ENCODE data around the gene STX18. TPM values are rescaled to one million over a fixed set of nuclear protein-coding genes. Genes with fewer than 3 reads are reported as not detected.

The STX18 gene
- total RNA-seq, 4 donors from 2014 or later, result 16.1 to 41.9 (median 20.5) TPM

GRCh38 chr4:4432341-4433125 lies 109.3 kb downstream of the STX18 start:
- Histone ChIP-seq H3K4me3 (no peak overlapping the region), H3K9me3 (no peaks in the 10 kb centered on the region), H3K27ac (no peak overlapping the region), H3K36me3 (peaks cover 45% of the 10 kb centered on the region), H3K27me3 (no peaks in the 10 kb centered on the region), H3K4me1 (no peaks in the 10 kb centered on the region)
- TF ChIP-seq CTCF (IDR thresholded peaks at IDR 0.05) (no peak), POLR2A (IDR thresholded peaks at IDR 0.05) (no peak), EP300 (IDR thresholded peaks at IDR 0.05) (no peak), POLR2AphosphoS5 (IDR thresholded peaks at IDR 0.05) (no peak)
- DNase-seq (ENCODE audit: low spot score in 2 of 2), result no peak
- WGBS, result 93% methylated on average over 8 of the region's 11 CpGs

- H3K4me3 ChIP-seq, result no peak overlapping the region
- TF ChIP-seq POLR2AphosphoS5 (IDR thresholded peaks at IDR 0.05), result no peak
- peak; percentile 7 to 61 for TF ChIP-seq CTCF (IDR thresholded peaks at IDR 0.05)
- no peaks in the 10 kb centered on the region for H3K4me1 ChIP-seq
- DNase-seq (ENCODE audit: low spot score in 2 of 2), result no peak
- H3K9me3 ChIP-seq, result no peaks in the 10 kb centered on the region
- H3K27ac ChIP-seq, result no peak overlapping the region
- H3K27me3 ChIP-seq, result no peaks in the 10 kb centered on the region
- WGBS, result 73% methylated on average over 7 of the region's 7 CpGs
- peaks cover 39% of the 10 kb centered on the region for H3K36me3 ChIP-seq
Measured at GRCh38 chr4:4430492-4431195, 111.2 kb downstream of the STX18 start.

- no peak overlapping the region for H3K4me3 ChIP-seq
- WGBS, result 91% methylated on average over 10 of the region's 10 CpGs
- H3K4me1 ChIP-seq, result no peaks in the 10 kb centered on the region
- no peak overlapping the region for H3K27ac ChIP-seq
- TF ChIP-seq CTCF (IDR thresholded peaks at IDR 0.05) (no peak), POLR2A (IDR thresholded peaks at IDR 0.05) (no peak), POLR2AphosphoS5 (IDR thresholded peaks at IDR 0.05) (no peak), EP300 (IDR thresholded peaks at IDR 0.05) (no peak)
- H3K27me3 ChIP-seq, result no peaks in the 10 kb centered on the region
- H3K9me3 ChIP-seq, result no peaks in the 10 kb centered on the region
- peaks cover 35% of the 10 kb centered on the region for H3K36me3 ChIP-seq
- no peak for DNase-seq (ENCODE audit: low spot score in 2 of 2)
Measured at GRCh38 chr4:4428966-4429875, 112.6 kb downstream of the STX18 start.

GRCh38 chr4:4427886-4428285 lies 114.0 kb downstream of the STX18 start:
- Histone ChIP-seq H3K9me3 (no peaks in the 10 kb centered on the region), H3K27me3 (no peaks in the 10 kb centered on the region), H3K4me3 (no peak overlapping the region), H3K4me1 (no peaks in the 10 kb centered on the region), H3K27ac (no peak overlapping the region), H3K36me3 (peaks cover 38% of the 10 kb centered on the region)
- TF ChIP-seq CTCF (IDR thresholded peaks at IDR 0.05) (no peak), POLR2AphosphoS5 (IDR thresholded peaks at IDR 0.05) (no peak), EP300 (IDR thresholded peaks at IDR 0.05) (no peak), POLR2A (IDR thresholded peaks at IDR 0.05) (no peak)
- no peak for DNase-seq (ENCODE audit: low spot score in 2 of 2)
- 92% methylated on average over 5 of the region's 5 CpGs for WGBS

All from suprapubic skin (tissue), 4 donors.